ENCODE measurements around the gene WDFY1.

The WDFY1 gene

GRCh38 chr2:223870840-223871611, 74.1 kb downstream of the WDFY1 start:
- TF ChIP-seq CTCF (IDR thresholded peaks at IDR 0.05; ENCODE audit: insufficient read depth, low read depth, low read length, missing control alignments): no peak
- DNase-seq (ENCODE audit: low read depth): no peak
- H3K4me3 ChIP-seq (ENCODE audit: low read depth, low read length): no peak overlapping the region

- no peak overlapping the region for H3K4me3 ChIP-seq (ENCODE audit: low read depth, low read length)
- peak; percentile 57 for DNase-seq (ENCODE audit: low read depth)
- TF ChIP-seq CTCF (IDR thresholded peaks at IDR 0.05; ENCODE audit: insufficient read depth, low read depth, low read length, missing control alignments): no peak
Observed at GRCh38 chr2:223868005-223868404, 77.1 kb downstream of the WDFY1 start.

GRCh38 chr2:223865907-223866508, 79.1 kb downstream of the WDFY1 start:
- H3K4me3 ChIP-seq (ENCODE audit: low read depth, low read length): no peak overlapping the region
- TF ChIP-seq CTCF (IDR thresholded peaks at IDR 0.05; ENCODE audit: insufficient read depth, low read depth, low read length, missing control alignments): no peak
- DNase-seq (ENCODE audit: low read depth): peak; percentile 28

- no peak for DNase-seq (ENCODE audit: low read depth)
Observed at GRCh38 chr2:223865124-223865523, 80.0 kb downstream of the WDFY1 start.

GRCh38 chr2:223863491-223863890, 81.6 kb downstream of the WDFY1 start:
- TF ChIP-seq CTCF (IDR thresholded peaks at IDR 0.05; ENCODE audit: insufficient read depth, low read depth, low read length, missing control alignments): no peak
- H3K4me3 ChIP-seq (ENCODE audit: low read depth, low read length): no peak overlapping the region
- DNase-seq (ENCODE audit: low read depth): no peak

More at GRCh38 chr2:223865124-223865523, 80.0 kb downstream of the WDFY1 start:
- no peak overlapping the region for H3K4me3 ChIP-seq (ENCODE audit: low read depth, low read length)
- TF ChIP-seq CTCF (IDR thresholded peaks at IDR 0.05; ENCODE audit: insufficient read depth, low read depth, low read length, missing control alignments): no peak

- DNase-seq (ENCODE audit: low read depth): no peak
- H3K4me3 ChIP-seq (ENCODE audit: low read depth, low read length): no peak overlapping the region
- TF ChIP-seq CTCF (IDR thresholded peaks at IDR 0.05; ENCODE audit: insufficient read depth, low read depth, low read length, missing control alignments): no peak
Observed at GRCh38 chr2:223860809-223861738, 84.1 kb downstream of the WDFY1 start.
